Tibial artery (tissue), 4 donors: ENCODE data around the gene USP27X.

Experiments used
- DNase-seq, 2 donors: peaks; one replicate each; pipeline ENCODE4 v3.0.0-alpha.2; 2019
- H3K27ac ChIP-seq, 2 donors: fragments of 200-600 bp; sonication (generic) in 1 of 2; 1 replicate in 1 of 2; 2 replicates in 1 of 2; pipeline ENCODE4 v1.5.1; 2018 to 2019; ENCODE audit warnings: mild to moderate bottlenecking in 1 of 2
- H3K27me3 ChIP-seq, 2 donors: fragments of 200-600 bp; sonication (generic) in 1 of 2; one replicate each; pipeline versions ENCODE4 v1.5.1 to v1.6.0; 2016 to 2019
- H3K36me3 ChIP-seq, 3 donors: fragments of 200-600 bp; sonication (generic) in 2 of 3; one replicate each; pipeline ENCODE4 v1.5.1; 2016 to 2019; ENCODE audit warnings: mild to moderate bottlenecking in 2 of 3
- H3K4me1 ChIP-seq, 4 donors: fragments of 200-600 bp; sonication (generic) in 2 of 4; 1 replicate in 3 of 4; 2 replicates in 1 of 4; pipeline ENCODE4 v1.5.1; 2016 to 2019
- H3K4me3 ChIP-seq, 2 donors: fragments of 200-600 bp; sonication (generic) in 1 of 2; 1 replicate in 1 of 2; 2 replicates in 1 of 2; pipeline ENCODE4 v1.5.1; 2018 to 2019; ENCODE audit warnings: mild to moderate bottlenecking in 2 of 2
- H3K9me3 ChIP-seq, 3 donors: fragments of 200-600 bp; sonication (generic) in 1 of 3; one replicate each; pipeline ENCODE4 v1.5.1; 2016 to 2019
- CTCF ChIP-seq, 2 experiments: fragments of 200-600 bp in 1 of 2; fragments of 450-650 bp in 1 of 2; IDR thresholded peaks; one replicate each; pipeline ENCODE4 v1.5.1; 2017 to 2019; ENCODE audit warnings: antibody characterized with exemption in 2 of 2, mild to moderate bottlenecking in 1 of 2, moderate library complexity in 1 of 2
- intact Hi-C: fragments of 100-400 bp; cut with DNase I; formaldehyde crosslinking; loops from one replicate; pipeline ENCODE4 v1.15.0; 2023; ENCODE audit warnings: low total_unique reads

The USP27X gene

GRCh38 chrX:49892542-49892941 lies 13.3 kb downstream of the USP27X start:
- no peak for TF ChIP-seq CTCF (IDR thresholded peaks at IDR 0.05)
- DNase-seq, result no peak
- no peaks in the 10 kb centered on the region for H3K4me1 ChIP-seq
- no peaks in the 10 kb centered on the region for H3K27me3 ChIP-seq
- no peaks in the 10 kb centered on the region for H3K36me3 ChIP-seq
- H3K4me3 ChIP-seq, result no peak overlapping the region
- no peaks in the 10 kb centered on the region for H3K9me3 ChIP-seq
- intact Hi-C loops, result no loop called here
- H3K27ac ChIP-seq, result no peak overlapping the region

- TF ChIP-seq CTCF (IDR thresholded peaks at IDR 0.05), result no peak
- H3K9me3 ChIP-seq, result no peaks in the 10 kb centered on the region
- no peaks in the 10 kb centered on the region for H3K36me3 ChIP-seq
- peaks cover 0 to 7% of the 10 kb centered on the region in 2 donors for H3K27me3 ChIP-seq
- no peaks in the 10 kb centered on the region for H3K4me1 ChIP-seq
- H3K27ac ChIP-seq, result no peak overlapping the region
- intact Hi-C loops, result no loop called here
- DNase-seq, result no peak
- no peak overlapping the region for H3K4me3 ChIP-seq
Measured at GRCh38 chrX:49896951-49897350, 17.7 kb downstream of the USP27X start.

GRCh38 chrX:49901048-49901447 lies 21.8 kb downstream of the USP27X start:
- no peaks in the 10 kb centered on the region for H3K4me1 ChIP-seq
- intact Hi-C loops, result no loop called here
- H3K9me3 ChIP-seq, result no peaks in the 10 kb centered on the region
- DNase-seq, result no peak
- H3K27me3 ChIP-seq, result peaks cover 0 to 7% of the 10 kb centered on the region in 2 donors
- no peak overlapping the region for H3K4me3 ChIP-seq
- no peaks in the 10 kb centered on the region for H3K36me3 ChIP-seq
- no peak for TF ChIP-seq CTCF (IDR thresholded peaks at IDR 0.05)
- H3K27ac ChIP-seq, result no peak overlapping the region

GRCh38 chrX:49910344-49910743 lies 31.1 kb downstream of the USP27X start:
- no peak overlapping the region for H3K4me3 ChIP-seq
- intact Hi-C loops, result no loop called here
- no peak for TF ChIP-seq CTCF (IDR thresholded peaks at IDR 0.05)
- H3K27ac ChIP-seq, result no peak overlapping the region
- H3K36me3 ChIP-seq, result no peaks in the 10 kb centered on the region
- H3K4me1 ChIP-seq, result no peaks in the 10 kb centered on the region
- no peak for DNase-seq
- no peaks in the 10 kb centered on the region for H3K27me3 ChIP-seq
- H3K9me3 ChIP-seq, result no peaks in the 10 kb centered on the region

GRCh38 chrX:49912086-49912485 lies 32.8 kb downstream of the USP27X start:
- H3K9me3 ChIP-seq, result no peaks in the 10 kb centered on the region
- no peak for DNase-seq
- H3K36me3 ChIP-seq, result no peaks in the 10 kb centered on the region
- no peak overlapping the region for H3K4me3 ChIP-seq
- intact Hi-C loops, result no loop called here
- TF ChIP-seq CTCF (IDR thresholded peaks at IDR 0.05), result no peak
- H3K27ac ChIP-seq, result no peak overlapping the region
- no peaks in the 10 kb centered on the region for H3K27me3 ChIP-seq
- no peaks in the 10 kb centered on the region for H3K4me1 ChIP-seq

- H3K27ac ChIP-seq, result no peak overlapping the region
- no peaks in the 10 kb centered on the region for H3K27me3 ChIP-seq
- no peaks in the 10 kb centered on the region for H3K9me3 ChIP-seq
- TF ChIP-seq CTCF (IDR thresholded peaks at IDR 0.05), result no peak
- H3K4me1 ChIP-seq, result no peaks in the 10 kb centered on the region
- intact Hi-C loops, result no loop called here
- no peak for DNase-seq
- H3K36me3 ChIP-seq, result no peaks in the 10 kb centered on the region
- H3K4me3 ChIP-seq, result no peak overlapping the region
Measured at GRCh38 chrX:49912861-49913260, 33.6 kb downstream of the USP27X start.
